Right lobe of liver (tissue), 4 donors: ENCODE measurements around the gene DCST1.

Experiments used
- CTCF ChIP-seq, 4 donors: fragments of 200-600 bp in 3 of 4; fragments of 450-650 bp in 1 of 4; IDR thresholded peaks; one replicate each; pipeline versions ENCODE4 v1.5.1 to v1.8.0; 2016 to 2022; ENCODE audit warnings: antibody characterized with exemption in 4 of 4, mild to moderate bottlenecking in 2 of 4
- POLR2A ChIP-seq: fragments of 450-650 bp; IDR thresholded peaks from one replicate; pipeline ENCODE4 v1.6.1; 2017; ENCODE audit warnings: antibody characterized with exemption, mild to moderate bottlenecking
- donor health status: DM: no; HTN: no; CAD: no.
- donor health status: DM: no; HTN: no; CAD: no.
- donor health status: DM: no; HTN: yes; CAD: no.

DNA sequence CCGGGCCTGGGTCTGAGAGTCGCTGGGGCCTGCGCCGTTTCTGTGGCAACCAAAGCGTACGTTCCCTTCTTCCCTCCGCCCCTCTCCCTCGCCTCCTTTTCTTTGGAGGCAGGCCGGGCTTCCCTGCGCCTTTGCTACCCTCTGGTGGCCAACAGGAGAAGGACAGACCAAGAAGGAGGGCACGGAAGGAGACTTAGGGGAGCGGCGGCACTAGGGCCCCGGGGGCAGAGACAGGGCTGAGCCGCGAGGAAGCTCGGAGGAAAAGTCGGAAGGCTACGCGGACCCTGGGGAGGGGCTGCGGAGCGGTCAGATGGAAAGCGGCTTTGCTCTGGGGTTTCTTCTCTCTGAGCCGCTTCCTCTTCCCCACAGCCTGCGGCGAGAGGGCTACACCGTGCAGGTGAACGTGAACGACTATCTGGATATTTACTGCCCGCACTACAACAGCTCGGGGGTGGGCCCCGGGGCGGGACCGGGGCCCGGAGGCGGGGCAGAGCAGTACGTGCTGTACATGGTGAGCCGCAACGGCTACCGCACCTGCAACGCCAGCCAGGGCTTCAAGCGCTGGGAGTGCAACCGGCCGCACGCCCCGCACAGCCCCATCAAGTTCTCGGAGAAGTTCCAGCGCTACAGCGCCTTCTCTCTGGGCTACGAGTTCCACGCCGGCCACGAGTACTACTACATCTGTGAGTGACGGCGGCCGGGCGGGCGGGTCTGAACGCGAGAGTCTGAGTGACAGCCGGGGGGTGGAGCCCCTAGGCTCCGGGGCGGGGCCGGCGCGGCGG, 51.3 kb downstream of the DCST1 start:
- TF ChIP-seq CTCF (IDR thresholded peaks at IDR 0.05) (peak; percentile 71 to 96 (median 90)), POLR2A (peak; percentile 56)
